HEK293 (cell line): ENCODE results near the gene NFE2L2.

Experiments
- GLI4 ChIP-seq: fragments of 450-650 bp; formaldehyde crosslinking; IDR thresholded peaks from 2 replicates; pipeline ENCODE4 v1.5.1; 2016; ENCODE audit warnings: missing biosample characterization, missing genetic modification characterization
- IKZF3 ChIP-seq: fragments of 450-650 bp; IDR thresholded peaks from 2 replicates; pipeline ENCODE4 v1.5.0; 2018; ENCODE audit warnings: missing biosample characterization, mild to moderate bottlenecking, missing genetic modification characterization, moderate library complexity
- MZF1 ChIP-seq: fragments of 450-650 bp; formaldehyde crosslinking; IDR thresholded peaks from 2 replicates; pipeline ENCODE4 v1.5.1; 2017; ENCODE audit warnings: missing biosample characterization, missing genetic modification characterization, borderline replicate concordance
- OVOL3 ChIP-seq: fragments of 450-650 bp; formaldehyde crosslinking; IDR thresholded peaks from 2 replicates; pipeline ENCODE4 v1.5.1; 2016; ENCODE audit warnings: missing biosample characterization, missing genetic modification characterization
- SETDB1 ChIP-seq: IDR thresholded peaks from one replicate; pipeline ENCODE4 v1.6.1; 2017; ENCODE audit warnings: mild to moderate bottlenecking, low read length, moderate library complexity, mixed read lengths; ENCODE audit not compliant: insufficient read length
- SP2 ChIP-seq: fragments of 450-650 bp; formaldehyde crosslinking; IDR thresholded peaks from 2 replicates; pipeline ENCODE4 v1.5.1; 2016; ENCODE audit warnings: missing biosample characterization, missing genetic modification characterization
- TRIM28 ChIP-seq: IDR thresholded peaks from 2 replicates; pipeline ENCODE4 v1.6.1; 2011; ENCODE audit warnings: low read length, control low read depth, borderline replicate concordance
- YY2 ChIP-seq: fragments of 450-650 bp; formaldehyde crosslinking; IDR thresholded peaks from 2 replicates; pipeline ENCODE4 v1.5.1; 2016; ENCODE audit warnings: missing biosample characterization, missing genetic modification characterization
- ZBTB7A ChIP-seq: fragments of 450-650 bp; formaldehyde crosslinking; IDR thresholded peaks from 2 replicates; pipeline ENCODE4 v1.5.1; 2016; ENCODE audit warnings: low read depth, missing biosample characterization, missing genetic modification characterization
- ZEB2 ChIP-seq: fragments of 450-650 bp; formaldehyde crosslinking; IDR thresholded peaks from 2 replicates; pipeline ENCODE4 v1.5.1; 2016; ENCODE audit warnings: missing biosample characterization, missing genetic modification characterization
- ZIC2 ChIP-seq: fragments of 450-650 bp; formaldehyde crosslinking; IDR thresholded peaks from 2 replicates; pipeline ENCODE4 v1.5.1; 2016; ENCODE audit warnings: missing biosample characterization, missing genetic modification characterization
- ZNF16 ChIP-seq: fragments of 450-650 bp; formaldehyde crosslinking; IDR thresholded peaks from 2 replicates; pipeline ENCODE4 v1.5.1; 2016; ENCODE audit warnings: low read depth, missing biosample characterization, missing genetic modification characterization
- ZNF19 ChIP-seq: fragments of 450-650 bp; formaldehyde crosslinking; IDR thresholded peaks from 2 replicates; pipeline ENCODE4; 2016; ENCODE audit warnings: missing biosample characterization, missing genetic modification characterization, low read depth
- ZNF292 ChIP-seq: fragments of 450-650 bp; formaldehyde crosslinking; IDR thresholded peaks from 2 replicates; pipeline ENCODE4 v1.5.1; 2016; ENCODE audit warnings: low read depth, missing biosample characterization, missing genetic modification characterization, borderline replicate concordance
- ZNF324 ChIP-seq: fragments of 450-650 bp; formaldehyde crosslinking; IDR thresholded peaks from 2 replicates; pipeline ENCODE4 v1.5.1; 2016; ENCODE audit warnings: missing biosample characterization, missing genetic modification characterization
- ZNF350 ChIP-seq: fragments of 450-650 bp; formaldehyde crosslinking; IDR thresholded peaks from 2 replicates; pipeline ENCODE4 v1.5.0; 2017; ENCODE audit warnings: missing biosample characterization, mild to moderate bottlenecking, missing genetic modification characterization
- ZNF354C ChIP-seq: fragments of 450-650 bp; formaldehyde crosslinking; IDR thresholded peaks from 2 replicates; pipeline ENCODE4 v1.5.1; 2016; ENCODE audit warnings: missing biosample characterization, missing genetic modification characterization, low read depth, borderline replicate concordance
- ZNF404 ChIP-seq: fragments of 450-650 bp; formaldehyde crosslinking; IDR thresholded peaks from 2 replicates; pipeline ENCODE4 v1.5.1; 2017; ENCODE audit warnings: missing biosample characterization, missing genetic modification characterization
- ZNF423 ChIP-seq: fragments of 450-650 bp; formaldehyde crosslinking; IDR thresholded peaks from 2 replicates; pipeline ENCODE4 v1.5.1; 2016; ENCODE audit warnings: missing biosample characterization, missing genetic modification characterization
- ZNF433 ChIP-seq: fragments of 450-650 bp; formaldehyde crosslinking; IDR thresholded peaks from 2 replicates; pipeline ENCODE4 v1.5.1; 2016; ENCODE audit warnings: missing biosample characterization, missing genetic modification characterization, low read depth
- ZNF473 ChIP-seq: fragments of 450-650 bp; formaldehyde crosslinking; IDR thresholded peaks from 2 replicates; pipeline ENCODE4 v1.5.1; 2017; ENCODE audit warnings: missing biosample characterization, missing genetic modification characterization
- ZNF544 ChIP-seq: fragments of 450-650 bp; formaldehyde crosslinking; IDR thresholded peaks from 2 replicates; pipeline ENCODE4 v1.5.0; 2017; ENCODE audit warnings: missing biosample characterization, missing genetic modification characterization
- ZNF571 ChIP-seq: fragments of 450-650 bp; formaldehyde crosslinking; IDR thresholded peaks from 2 replicates; pipeline ENCODE4 v1.5.0; 2017; ENCODE audit warnings: missing biosample characterization, missing genetic modification characterization
- ZNF596 ChIP-seq: fragments of 450-650 bp; IDR thresholded peaks from 2 replicates; pipeline ENCODE4 v1.5.0; 2018; ENCODE audit warnings: missing biosample characterization, mild to moderate bottlenecking, missing genetic modification characterization, moderate library complexity
- ZNF610 ChIP-seq: fragments of 450-650 bp; formaldehyde crosslinking; IDR thresholded peaks from 2 replicates; pipeline ENCODE4 v1.5.1; 2016; ENCODE audit warnings: missing biosample characterization, missing genetic modification characterization, borderline replicate concordance
- ZNF629 ChIP-seq: fragments of 450-650 bp; formaldehyde crosslinking; IDR thresholded peaks from 2 replicates; pipeline ENCODE4 v1.5.1; 2017; ENCODE audit warnings: missing biosample characterization, missing genetic modification characterization
- TF ChIP-seq, protein P1 (sequence below): fragments of 450-650 bp; formaldehyde crosslinking; IDR thresholded peaks from 2 replicates; pipeline ENCODE4 v1.5.1; 2016; ENCODE audit warnings: missing biosample characterization, missing genetic modification characterization
- TF ChIP-seq, protein P2 (sequence below): fragments of 450-650 bp; formaldehyde crosslinking; IDR thresholded peaks from 2 replicates; pipeline ENCODE4 v1.5.1; 2016; ENCODE audit warnings: missing biosample characterization, missing genetic modification characterization
- TF ChIP-seq, protein P3 (sequence below): fragments of 450-650 bp; formaldehyde crosslinking; IDR thresholded peaks from 2 replicates; pipeline ENCODE4 v1.5.1; 2016; ENCODE audit warnings: missing biosample characterization, missing genetic modification characterization
- TF ChIP-seq, protein P4 (sequence below): fragments of 450-650 bp; formaldehyde crosslinking; IDR thresholded peaks from 2 replicates; pipeline ENCODE4 v1.5.1; 2016; ENCODE audit warnings: missing biosample characterization, missing genetic modification characterization
- TF ChIP-seq, protein P5 (sequence below): fragments of 450-650 bp; formaldehyde crosslinking; IDR thresholded peaks from 2 replicates; pipeline ENCODE4 v1.5.1; 2016; ENCODE audit warnings: missing biosample characterization, missing genetic modification characterization

The NFE2L2 gene

DNA sequence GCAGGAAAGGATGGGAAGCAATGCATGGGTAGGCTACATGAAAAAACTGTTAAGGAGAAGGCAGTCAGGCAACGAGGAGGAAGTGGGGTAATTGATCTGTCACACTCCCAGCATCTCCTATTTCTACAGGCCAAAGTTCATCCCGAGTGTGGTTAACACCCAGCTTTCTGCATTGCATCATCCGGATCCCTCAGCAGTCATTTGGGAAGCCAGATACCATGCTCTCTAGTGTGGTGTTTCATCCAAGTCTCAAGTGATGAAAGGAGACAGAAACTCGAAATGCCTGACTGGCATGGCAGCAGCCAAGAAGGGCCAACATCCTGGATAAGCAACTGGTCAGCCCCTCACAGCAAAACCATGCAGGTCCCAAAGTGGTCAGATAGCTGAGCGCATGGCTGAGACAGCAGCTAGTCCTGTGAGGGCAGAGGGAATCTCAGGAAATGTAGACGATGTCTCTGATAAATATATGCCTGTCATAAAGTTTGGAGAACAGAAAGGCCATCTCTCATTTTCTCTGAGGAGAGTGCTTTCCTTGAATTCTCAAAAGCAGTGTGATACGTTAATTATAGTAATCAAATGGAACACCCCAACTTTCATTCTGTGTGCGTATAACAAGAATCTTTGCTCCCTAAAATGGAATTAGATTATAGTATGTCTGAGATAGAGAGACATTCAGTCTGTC, 76.8 kb downstream of the NFE2L2 start (continued):
- TF ChIP-seq, protein P1, sequence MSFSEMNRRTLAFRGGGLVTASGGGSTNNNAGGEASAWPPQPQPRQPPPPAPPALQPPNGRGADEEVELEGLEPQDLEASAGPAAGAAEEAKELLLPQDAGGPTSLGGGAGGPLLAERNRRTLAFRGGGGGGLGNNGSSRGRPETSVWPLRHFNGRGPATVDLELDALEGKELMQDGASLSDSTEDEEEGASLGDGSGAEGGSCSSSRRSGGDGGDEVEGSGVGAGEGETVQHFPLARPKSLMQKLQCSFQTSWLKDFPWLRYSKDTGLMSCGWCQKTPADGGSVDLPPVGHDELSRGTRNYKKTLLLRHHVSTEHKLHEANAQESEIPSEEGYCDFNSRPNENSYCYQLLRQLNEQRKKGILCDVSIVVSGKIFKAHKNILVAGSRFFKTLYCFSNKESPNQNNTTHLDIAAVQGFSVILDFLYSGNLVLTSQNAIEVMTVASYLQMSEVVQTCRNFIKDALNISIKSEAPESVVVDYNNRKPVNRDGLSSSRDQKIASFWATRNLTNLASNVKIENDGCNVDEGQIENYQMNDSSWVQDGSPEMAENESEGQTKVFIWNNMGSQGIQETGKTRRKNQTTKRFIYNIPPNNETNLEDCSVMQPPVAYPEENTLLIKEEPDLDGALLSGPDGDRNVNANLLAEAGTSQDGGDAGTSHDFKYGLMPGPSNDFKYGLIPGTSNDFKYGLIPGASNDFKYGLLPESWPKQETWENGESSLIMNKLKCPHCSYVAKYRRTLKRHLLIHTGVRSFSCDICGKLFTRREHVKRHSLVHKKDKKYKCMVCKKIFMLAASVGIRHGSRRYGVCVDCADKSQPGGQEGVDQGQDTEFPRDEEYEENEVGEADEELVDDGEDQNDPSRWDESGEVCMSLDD (tag by site-specific recombination), result no peak
- TF ChIP-seq ZNF350 (no peak), ZNF19 (tag by site-specific recombination) (no peak), ZNF571 (tag by site-specific recombination) (no peak), YY2 (tag by site-specific recombination) (no peak), IKZF3 (peak; percentile 76), GLI4 (tag by site-specific recombination) (no peak), ZNF16 (tag by site-specific recombination) (no peak), ZNF324 (tag by site-specific recombination) (peak; percentile 44; the same call in 1 of the 2 replicates), MZF1 (tag by site-specific recombination) (no peak), ZEB2 (tag by site-specific recombination) (peak; percentile 69), ZNF354C (tag by site-specific recombination) (no peak), ZIC2 (tag by site-specific recombination) (no peak), ZNF473 (tag by site-specific recombination) (no peak), TRIM28 (peak; percentile 68; the same call in 1 of the 2 replicates), ZNF544 (tag by site-specific recombination) (no peak), ZNF404 (tag by site-specific recombination) (no peak), ZNF610 (no peak), ZNF596 (tag by site-specific recombination) (no peak), SP2 (no peak), ZBTB7A (tag by site-specific recombination) (no peak), ZNF433 (tag by site-specific recombination) (no peak), SETDB1 (no peak), OVOL3 (tag by site-specific recombination) (no peak), ZNF629 (tag by site-specific recombination) (peak; percentile 39; the same call in 1 of the 2 replicates), ZNF423 (tag by site-specific recombination) (no peak), ZNF292 (no peak)
- TF ChIP-seq, protein P2, sequence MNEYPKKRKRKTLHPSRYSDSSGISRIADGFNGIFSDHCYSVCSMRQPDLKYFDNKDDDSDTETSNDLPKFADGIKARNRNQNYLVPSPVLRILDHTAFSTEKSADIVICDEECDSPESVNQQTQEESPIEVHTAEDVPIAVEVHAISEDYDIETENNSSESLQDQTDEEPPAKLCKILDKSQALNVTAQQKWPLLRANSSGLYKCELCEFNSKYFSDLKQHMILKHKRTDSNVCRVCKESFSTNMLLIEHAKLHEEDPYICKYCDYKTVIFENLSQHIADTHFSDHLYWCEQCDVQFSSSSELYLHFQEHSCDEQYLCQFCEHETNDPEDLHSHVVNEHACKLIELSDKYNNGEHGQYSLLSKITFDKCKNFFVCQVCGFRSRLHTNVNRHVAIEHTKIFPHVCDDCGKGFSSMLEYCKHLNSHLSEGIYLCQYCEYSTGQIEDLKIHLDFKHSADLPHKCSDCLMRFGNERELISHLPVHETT (tag by site-specific recombination), result no peak
- TF ChIP-seq, protein P3, sequence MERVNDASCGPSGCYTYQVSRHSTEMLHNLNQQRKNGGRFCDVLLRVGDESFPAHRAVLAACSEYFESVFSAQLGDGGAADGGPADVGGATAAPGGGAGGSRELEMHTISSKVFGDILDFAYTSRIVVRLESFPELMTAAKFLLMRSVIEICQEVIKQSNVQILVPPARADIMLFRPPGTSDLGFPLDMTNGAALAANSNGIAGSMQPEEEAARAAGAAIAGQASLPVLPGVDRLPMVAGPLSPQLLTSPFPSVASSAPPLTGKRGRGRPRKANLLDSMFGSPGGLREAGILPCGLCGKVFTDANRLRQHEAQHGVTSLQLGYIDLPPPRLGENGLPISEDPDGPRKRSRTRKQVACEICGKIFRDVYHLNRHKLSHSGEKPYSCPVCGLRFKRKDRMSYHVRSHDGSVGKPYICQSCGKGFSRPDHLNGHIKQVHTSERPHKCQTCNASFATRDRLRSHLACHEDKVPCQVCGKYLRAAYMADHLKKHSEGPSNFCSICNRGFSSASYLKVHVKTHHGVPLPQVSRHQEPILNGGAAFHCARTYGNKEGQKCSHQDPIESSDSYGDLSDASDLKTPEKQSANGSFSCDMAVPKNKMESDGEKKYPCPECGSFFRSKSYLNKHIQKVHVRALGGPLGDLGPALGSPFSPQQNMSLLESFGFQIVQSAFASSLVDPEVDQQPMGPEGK (tag by site-specific recombination), result 0 out of 2 replicates have a peak, but pooled peaks have one; percentile 27
- TF ChIP-seq, protein P4, sequence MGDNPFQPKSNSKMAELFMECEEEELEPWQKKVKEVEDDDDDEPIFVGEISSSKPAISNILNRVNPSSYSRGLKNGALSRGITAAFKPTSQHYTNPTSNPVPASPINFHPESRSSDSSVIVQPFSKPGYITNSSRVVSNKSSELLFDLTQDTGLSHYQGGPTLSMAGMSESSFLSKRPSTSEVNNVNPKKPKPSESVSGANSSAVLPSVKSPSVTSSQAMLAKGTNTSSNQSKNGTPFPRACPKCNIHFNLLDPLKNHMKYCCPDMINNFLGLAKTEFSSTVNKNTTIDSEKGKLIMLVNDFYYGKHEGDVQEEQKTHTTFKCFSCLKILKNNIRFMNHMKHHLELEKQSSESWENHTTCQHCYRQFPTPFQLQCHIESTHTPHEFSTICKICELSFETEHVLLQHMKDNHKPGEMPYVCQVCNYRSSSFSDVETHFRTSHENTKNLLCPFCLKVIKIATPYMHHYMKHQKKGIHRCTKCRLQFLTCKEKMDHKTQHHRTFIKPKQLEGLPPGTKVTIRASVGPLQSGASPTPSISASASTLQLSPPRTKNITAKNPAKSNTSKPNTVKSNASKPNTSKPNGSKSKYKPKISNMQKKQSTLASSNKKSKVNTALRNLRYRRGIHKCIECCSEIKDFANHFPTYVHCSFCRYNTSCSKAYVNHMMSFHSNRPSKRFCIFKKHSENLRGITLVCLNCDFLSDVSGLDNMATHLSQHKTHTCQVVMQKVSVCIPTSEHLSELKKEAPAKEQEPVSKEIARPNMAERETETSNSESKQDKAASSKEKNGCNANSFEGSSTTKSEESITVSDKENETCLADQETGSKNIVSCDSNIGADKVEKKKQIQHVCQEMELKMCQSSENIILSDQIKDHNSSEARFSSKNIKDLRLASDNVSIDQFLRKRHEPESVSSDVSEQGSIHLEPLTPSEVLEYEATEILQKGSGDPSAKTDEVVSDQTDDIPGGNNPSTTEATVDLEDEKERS (tag by site-specific recombination), result no peak
- TF ChIP-seq, protein P5, sequence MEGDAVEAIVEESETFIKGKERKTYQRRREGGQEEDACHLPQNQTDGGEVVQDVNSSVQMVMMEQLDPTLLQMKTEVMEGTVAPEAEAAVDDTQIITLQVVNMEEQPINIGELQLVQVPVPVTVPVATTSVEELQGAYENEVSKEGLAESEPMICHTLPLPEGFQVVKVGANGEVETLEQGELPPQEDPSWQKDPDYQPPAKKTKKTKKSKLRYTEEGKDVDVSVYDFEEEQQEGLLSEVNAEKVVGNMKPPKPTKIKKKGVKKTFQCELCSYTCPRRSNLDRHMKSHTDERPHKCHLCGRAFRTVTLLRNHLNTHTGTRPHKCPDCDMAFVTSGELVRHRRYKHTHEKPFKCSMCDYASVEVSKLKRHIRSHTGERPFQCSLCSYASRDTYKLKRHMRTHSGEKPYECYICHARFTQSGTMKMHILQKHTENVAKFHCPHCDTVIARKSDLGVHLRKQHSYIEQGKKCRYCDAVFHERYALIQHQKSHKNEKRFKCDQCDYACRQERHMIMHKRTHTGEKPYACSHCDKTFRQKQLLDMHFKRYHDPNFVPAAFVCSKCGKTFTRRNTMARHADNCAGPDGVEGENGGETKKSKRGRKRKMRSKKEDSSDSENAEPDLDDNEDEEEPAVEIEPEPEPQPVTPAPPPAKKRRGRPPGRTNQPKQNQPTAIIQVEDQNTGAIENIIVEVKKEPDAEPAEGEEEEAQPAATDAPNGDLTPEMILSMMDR (tag by site-specific recombination), result no peak
